HEK293 (cell line): Measurements from ENCODE around the gene KCTD15.
A peak's percentile ranks its signal among the peaks of the same experiment; 100 is the strongest.

ENCODE experiments used
- CTCF ChIA-PET: fragments of 350-600 bp; formaldehyde crosslinking; extraction: SDS; loops from one replicate; lab custom pipeline; 2021; ENCODE audit warnings: antibody characterized with exemption; lab: Yijun Ruan, JAX
- POLR2A ChIA-PET: fragments of 300-600 bp; formaldehyde crosslinking; extraction: SDS; loops from one replicate; lab custom pipeline; 2020; ENCODE audit warnings: antibody characterized with exemption, inconsistent platforms; lab: Yijun Ruan, JAX
- H3K27ac ChIP-seq: fragments of 200-500 bp; sonication (Bioruptor generic); 2 replicates; pipeline ENCODE4 v1.5.1; 2014; ENCODE audit warnings: low read depth, low read length, control low read depth, inconsistent platforms; ENCODE audit errors: extremely low read depth
- H3K36me3 ChIP-seq, 2 experiments: fragments of 200-500 bp in 1 of 2; sonication (Bioruptor generic) in 1 of 2; 1 replicate in 1 of 2; 2 replicates in 1 of 2; pipeline ENCODE4 v1.5.1; 2014 to 2017; ENCODE audit warnings: inconsistent platforms in 2 of 2, low read length in 2 of 2; ENCODE audit not compliant: control insufficient read depth in 2 of 2, insufficient read depth in 1 of 2
- H3K4me1 ChIP-seq: fragments of 200-500 bp; sonication (Bioruptor generic); 2 replicates; pipeline ENCODE4 v1.5.1; 2014; ENCODE audit warnings: mild to moderate bottlenecking, low read length, inconsistent platforms; ENCODE audit not compliant: control insufficient read depth, insufficient read depth
- H3K4me3 ChIP-seq: 2 replicates; pipeline ENCODE4 v1.5.1; 2011; ENCODE audit warnings: low read depth, mild to moderate bottlenecking, control low read depth, low read length, moderate library complexity
- H3K9me3 ChIP-seq: fragments of 200-500 bp; sonication (Bioruptor generic); 2 replicates; pipeline ENCODE4 v1.5.1; 2014; ENCODE audit warnings: low read depth, low read length, inconsistent platforms; ENCODE audit not compliant: control insufficient read depth, insufficient read depth
- KLF1 ChIP-seq: fragments of 450-650 bp; formaldehyde crosslinking; IDR thresholded peaks from 2 replicates; pipeline ENCODE4 v1.5.1; 2016; ENCODE audit warnings: missing biosample characterization, missing genetic modification characterization
- SALL2 ChIP-seq: fragments of 450-650 bp; formaldehyde crosslinking; IDR thresholded peaks from 2 replicates; pipeline ENCODE4 v1.5.0; 2017; ENCODE audit warnings: missing biosample characterization, mild to moderate bottlenecking, missing genetic modification characterization, borderline replicate concordance
- SP2 ChIP-seq: fragments of 450-650 bp; formaldehyde crosslinking; IDR thresholded peaks from 2 replicates; pipeline ENCODE4 v1.5.1; 2016; ENCODE audit warnings: missing biosample characterization, missing genetic modification characterization
- TCF7L2 ChIP-seq: IDR thresholded peaks from 2 replicates; pipeline ENCODE4 v1.6.1; 2011; ENCODE audit warnings: low read depth, mild to moderate bottlenecking, inconsistent platforms, low read length, moderate library complexity, borderline replicate concordance
- WT1 ChIP-seq: fragments of 450-650 bp; formaldehyde crosslinking; IDR thresholded peaks from 2 replicates; pipeline ENCODE4 v1.5.1; 2016; ENCODE audit warnings: missing biosample characterization, missing genetic modification characterization
- ZBTB48 ChIP-seq: fragments of 450-650 bp; formaldehyde crosslinking; IDR thresholded peaks from 2 replicates; pipeline ENCODE4 v1.5.1; 2016; ENCODE audit warnings: missing biosample characterization, missing genetic modification characterization
- ZFP37 ChIP-seq: fragments of 450-650 bp; formaldehyde crosslinking; IDR thresholded peaks from 2 replicates; pipeline ENCODE4 v1.5.1; 2016; ENCODE audit warnings: missing biosample characterization, missing genetic modification characterization
- ZNF157 ChIP-seq: fragments of 450-650 bp; formaldehyde crosslinking; IDR thresholded peaks from 2 replicates; pipeline ENCODE4 v1.5.1; 2016; ENCODE audit warnings: missing biosample characterization, missing genetic modification characterization
- ZNF16 ChIP-seq: fragments of 450-650 bp; formaldehyde crosslinking; IDR thresholded peaks from 2 replicates; pipeline ENCODE4 v1.5.1; 2016; ENCODE audit warnings: low read depth, missing biosample characterization, missing genetic modification characterization
- ZNF223 ChIP-seq: fragments of 450-650 bp; formaldehyde crosslinking; IDR thresholded peaks from 2 replicates; pipeline ENCODE4 v1.5.1; 2016; ENCODE audit warnings: missing biosample characterization, missing genetic modification characterization
- ZNF341 ChIP-seq: fragments of 450-650 bp; formaldehyde crosslinking; IDR thresholded peaks from 2 replicates; pipeline ENCODE4; 2016; ENCODE audit warnings: low read depth, missing biosample characterization, missing genetic modification characterization
- ZNF394 ChIP-seq: fragments of 450-650 bp; formaldehyde crosslinking; IDR thresholded peaks from 2 replicates; pipeline ENCODE4 v1.5.1; 2016; ENCODE audit warnings: missing biosample characterization, missing genetic modification characterization, mild to moderate bottlenecking, moderate library complexity, borderline replicate concordance
- ZNF433 ChIP-seq: fragments of 450-650 bp; formaldehyde crosslinking; IDR thresholded peaks from 2 replicates; pipeline ENCODE4 v1.5.1; 2016; ENCODE audit warnings: missing biosample characterization, missing genetic modification characterization, low read depth
- ZNF548 ChIP-seq: fragments of 450-650 bp; formaldehyde crosslinking; IDR thresholded peaks from 2 replicates; pipeline ENCODE4 v1.5.1; 2016; ENCODE audit warnings: missing biosample characterization, missing genetic modification characterization
- ZNF549 ChIP-seq: fragments of 450-650 bp; IDR thresholded peaks from 2 replicates; pipeline ENCODE4 v1.5.1; 2018; ENCODE audit warnings: missing biosample characterization, missing genetic modification characterization, mild to moderate bottlenecking, inconsistent platforms, moderate library complexity
- ZNF558 ChIP-seq: fragments of 450-650 bp; formaldehyde crosslinking; IDR thresholded peaks from 2 replicates; pipeline ENCODE4 v1.5.1; 2016; ENCODE audit warnings: missing biosample characterization, missing genetic modification characterization
- ZNF610 ChIP-seq: fragments of 450-650 bp; formaldehyde crosslinking; IDR thresholded peaks from 2 replicates; pipeline ENCODE4 v1.5.1; 2016; ENCODE audit warnings: missing biosample characterization, missing genetic modification characterization, borderline replicate concordance
- ZNF621 ChIP-seq: fragments of 450-650 bp; formaldehyde crosslinking; IDR thresholded peaks from 2 replicates; pipeline ENCODE4 v1.5.1; 2017; ENCODE audit warnings: missing biosample characterization, missing genetic modification characterization
- ZNF624 ChIP-seq: fragments of 450-650 bp; formaldehyde crosslinking; IDR thresholded peaks from 2 replicates; pipeline ENCODE4 v1.5.1; 2017; ENCODE audit warnings: missing biosample characterization, missing genetic modification characterization
- ZNF629 ChIP-seq: fragments of 450-650 bp; formaldehyde crosslinking; IDR thresholded peaks from 2 replicates; pipeline ENCODE4 v1.5.1; 2017; ENCODE audit warnings: missing biosample characterization, missing genetic modification characterization
- ZNF654 ChIP-seq: fragments of 450-650 bp; formaldehyde crosslinking; IDR thresholded peaks from 2 replicates; pipeline ENCODE4 v1.5.1; 2016; ENCODE audit warnings: low read depth, missing biosample characterization, missing genetic modification characterization
- ZNF658 ChIP-seq: fragments of 450-650 bp; formaldehyde crosslinking; IDR thresholded peaks from 2 replicates; pipeline ENCODE4; 2016; ENCODE audit warnings: missing biosample characterization, missing genetic modification characterization
- ZNF768 ChIP-seq: fragments of 450-650 bp; formaldehyde crosslinking; IDR thresholded peaks from 2 replicates; pipeline ENCODE4 v1.5.1; 2018; ENCODE audit warnings: missing biosample characterization, mild to moderate bottlenecking, missing genetic modification characterization
- ZSCAN16 ChIP-seq: fragments of 450-650 bp; formaldehyde crosslinking; IDR thresholded peaks from 2 replicates; pipeline ENCODE4 v1.5.1; 2016; ENCODE audit warnings: missing biosample characterization, missing genetic modification characterization
- TF ChIP-seq, protein P1 (sequence below): fragments of 450-650 bp; formaldehyde crosslinking; IDR thresholded peaks from 2 replicates; pipeline ENCODE4 v1.5.1; 2016; ENCODE audit warnings: missing biosample characterization, missing genetic modification characterization
- TF ChIP-seq, protein P2 (sequence below): fragments of 450-650 bp; formaldehyde crosslinking; IDR thresholded peaks from 2 replicates; pipeline ENCODE4 v1.5.1; 2017; ENCODE audit warnings: missing biosample characterization, missing genetic modification characterization
- TF ChIP-seq, protein P3 (sequence below): fragments of 450-650 bp; formaldehyde crosslinking; IDR thresholded peaks from 2 replicates; pipeline ENCODE4 v1.5.1; 2017; ENCODE audit warnings: missing biosample characterization, missing genetic modification characterization
- TF ChIP-seq, protein P4 (sequence below): fragments of 450-650 bp; formaldehyde crosslinking; IDR thresholded peaks from 2 replicates; pipeline ENCODE4 v1.5.1; 2016; ENCODE audit warnings: missing biosample characterization, missing genetic modification characterization
- TF ChIP-seq, protein P5 (sequence below): fragments of 450-650 bp; formaldehyde crosslinking; IDR thresholded peaks from 2 replicates; pipeline ENCODE4 v1.5.1; 2016; ENCODE audit warnings: missing biosample characterization, missing genetic modification characterization

The KCTD15 gene

DNA sequence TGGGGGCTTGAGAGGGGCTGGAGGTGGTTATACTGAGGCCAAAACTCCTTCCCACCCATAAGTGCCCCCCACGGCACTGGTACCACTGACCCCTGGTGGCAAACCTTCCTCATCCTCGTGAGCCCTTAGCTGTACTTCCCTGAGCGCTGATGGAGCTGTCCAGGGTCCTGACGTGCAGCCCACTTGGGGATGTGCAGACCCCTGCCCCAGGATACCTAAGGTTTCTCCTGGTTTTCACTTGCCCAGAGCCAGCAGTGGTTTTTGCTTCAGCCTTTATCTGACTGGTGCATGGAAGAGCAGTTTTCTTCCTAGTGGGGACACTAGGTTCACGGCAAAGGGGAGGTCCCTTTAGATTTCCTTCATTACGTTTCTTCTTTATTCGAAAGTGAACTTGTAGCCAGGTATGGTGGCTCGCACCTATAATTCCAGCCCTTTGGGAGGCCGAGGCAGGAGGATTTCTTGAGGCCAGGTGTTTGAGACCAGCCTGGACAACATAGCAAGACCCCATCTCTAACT lies 28.7 kb upstream of the KCTD15 start (continued):
- TF ChIP-seq, protein P1, sequence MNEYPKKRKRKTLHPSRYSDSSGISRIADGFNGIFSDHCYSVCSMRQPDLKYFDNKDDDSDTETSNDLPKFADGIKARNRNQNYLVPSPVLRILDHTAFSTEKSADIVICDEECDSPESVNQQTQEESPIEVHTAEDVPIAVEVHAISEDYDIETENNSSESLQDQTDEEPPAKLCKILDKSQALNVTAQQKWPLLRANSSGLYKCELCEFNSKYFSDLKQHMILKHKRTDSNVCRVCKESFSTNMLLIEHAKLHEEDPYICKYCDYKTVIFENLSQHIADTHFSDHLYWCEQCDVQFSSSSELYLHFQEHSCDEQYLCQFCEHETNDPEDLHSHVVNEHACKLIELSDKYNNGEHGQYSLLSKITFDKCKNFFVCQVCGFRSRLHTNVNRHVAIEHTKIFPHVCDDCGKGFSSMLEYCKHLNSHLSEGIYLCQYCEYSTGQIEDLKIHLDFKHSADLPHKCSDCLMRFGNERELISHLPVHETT (tag by site-specific recombination): no peak
- TF ChIP-seq, protein P2, sequence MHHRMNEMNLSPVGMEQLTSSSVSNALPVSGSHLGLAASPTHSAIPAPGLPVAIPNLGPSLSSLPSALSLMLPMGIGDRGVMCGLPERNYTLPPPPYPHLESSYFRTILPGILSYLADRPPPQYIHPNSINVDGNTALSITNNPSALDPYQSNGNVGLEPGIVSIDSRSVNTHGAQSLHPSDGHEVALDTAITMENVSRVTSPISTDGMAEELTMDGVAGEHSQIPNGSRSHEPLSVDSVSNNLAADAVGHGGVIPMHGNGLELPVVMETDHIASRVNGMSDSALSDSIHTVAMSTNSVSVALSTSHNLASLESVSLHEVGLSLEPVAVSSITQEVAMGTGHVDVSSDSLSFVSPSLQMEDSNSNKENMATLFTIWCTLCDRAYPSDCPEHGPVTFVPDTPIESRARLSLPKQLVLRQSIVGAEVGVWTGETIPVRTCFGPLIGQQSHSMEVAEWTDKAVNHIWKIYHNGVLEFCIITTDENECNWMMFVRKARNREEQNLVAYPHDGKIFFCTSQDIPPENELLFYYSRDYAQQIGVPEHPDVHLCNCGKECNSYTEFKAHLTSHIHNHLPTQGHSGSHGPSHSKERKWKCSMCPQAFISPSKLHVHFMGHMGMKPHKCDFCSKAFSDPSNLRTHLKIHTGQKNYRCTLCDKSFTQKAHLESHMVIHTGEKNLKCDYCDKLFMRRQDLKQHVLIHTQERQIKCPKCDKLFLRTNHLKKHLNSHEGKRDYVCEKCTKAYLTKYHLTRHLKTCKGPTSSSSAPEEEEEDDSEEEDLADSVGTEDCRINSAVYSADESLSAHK (tag by site-specific recombination): no peak
- TF ChIP-seq ZNF16: no peak
- no peak for TF ChIP-seq ZNF768 (tag by site-specific recombination)
- TF ChIP-seq, protein P3, sequence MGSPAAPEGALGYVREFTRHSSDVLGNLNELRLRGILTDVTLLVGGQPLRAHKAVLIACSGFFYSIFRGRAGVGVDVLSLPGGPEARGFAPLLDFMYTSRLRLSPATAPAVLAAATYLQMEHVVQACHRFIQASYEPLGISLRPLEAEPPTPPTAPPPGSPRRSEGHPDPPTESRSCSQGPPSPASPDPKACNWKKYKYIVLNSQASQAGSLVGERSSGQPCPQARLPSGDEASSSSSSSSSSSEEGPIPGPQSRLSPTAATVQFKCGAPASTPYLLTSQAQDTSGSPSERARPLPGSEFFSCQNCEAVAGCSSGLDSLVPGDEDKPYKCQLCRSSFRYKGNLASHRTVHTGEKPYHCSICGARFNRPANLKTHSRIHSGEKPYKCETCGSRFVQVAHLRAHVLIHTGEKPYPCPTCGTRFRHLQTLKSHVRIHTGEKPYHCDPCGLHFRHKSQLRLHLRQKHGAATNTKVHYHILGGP: no peak
- no peak for TF ChIP-seq ZNF157 (tag by site-specific recombination)
- no peak for TF ChIP-seq WT1 (tag by site-specific recombination)
- TF ChIP-seq ZNF658 (tag by site-specific recombination): no peak
- TF ChIP-seq ZNF654 (tag by site-specific recombination): peak; percentile 29
- no peak for TF ChIP-seq ZNF549 (tag by site-specific recombination)
- no peak for TF ChIP-seq ZNF629 (tag by site-specific recombination)
- TF ChIP-seq KLF1 (tag by site-specific recombination): no peak

DNA sequence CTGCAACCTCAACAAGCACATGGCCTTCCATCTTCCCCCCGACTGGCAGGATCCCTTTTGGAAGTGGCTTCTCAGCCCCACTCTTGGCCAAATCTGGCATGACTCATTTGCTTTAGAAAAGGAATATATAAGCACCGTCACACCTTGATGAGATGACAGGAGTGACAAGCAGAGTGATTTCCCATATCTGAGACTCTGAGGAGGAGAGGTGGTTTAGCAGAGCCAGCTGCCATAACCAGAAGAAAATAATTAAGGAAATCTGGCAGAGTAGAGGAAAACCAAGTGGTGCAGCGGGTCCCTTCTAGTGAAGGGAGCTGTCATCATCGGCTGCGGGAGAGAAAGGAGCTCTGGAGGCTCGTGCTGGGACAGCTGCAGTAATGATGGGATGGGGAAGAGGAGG lies 27.5 kb upstream of the KCTD15 start:
- CTCF ChIA-PET: interaction anchor here (1.0 to 9.1 kb wide), 13 partner anchors 9 to 532 kb away, joined by 3 to 272 read pairs (median 24); no protein-coding TSS in a partner anchor
- Histone ChIP-seq H3K9me3 (no peaks in the 10 kb centered on the region), H3K36me3 (peaks cover 0 to 7% of the 10 kb centered on the region in 2 experiments; a peak in 1 of 3 replicates), H3K27ac (no peak overlapping the region), H3K4me3 (no peak overlapping the region)
- POLR2A ChIA-PET: interaction anchor here (0.6 kb wide), 1 partner anchor 353 kb away, joined by 3 read pairs; no protein-coding TSS in a partner anchor
- TF ChIP-seq ZNF223 (tag by site-specific recombination) (no peak), ZNF624 (tag by site-specific recombination) (no peak), SALL2 (tag by site-specific recombination) (no peak), ZNF548 (tag by site-specific recombination) (no peak), ZBTB48 (tag by site-specific recombination) (no peak), ZNF16 (no peak), ZFP37 (tag by site-specific recombination) (no peak), SP2 (tag by site-specific recombination) (no peak), ZNF610 (tag by site-specific recombination) (no peak), ZNF558 (tag by site-specific recombination) (no peak), TCF7L2 (no peak), ZNF433 (tag by site-specific recombination) (no peak), ZNF394 (tag by site-specific recombination) (no peak), ZNF621 (tag by site-specific recombination) (no peak), ZNF341 (no peak), ZSCAN16 (tag by site-specific recombination) (no peak)
- TF ChIP-seq, protein P4, sequence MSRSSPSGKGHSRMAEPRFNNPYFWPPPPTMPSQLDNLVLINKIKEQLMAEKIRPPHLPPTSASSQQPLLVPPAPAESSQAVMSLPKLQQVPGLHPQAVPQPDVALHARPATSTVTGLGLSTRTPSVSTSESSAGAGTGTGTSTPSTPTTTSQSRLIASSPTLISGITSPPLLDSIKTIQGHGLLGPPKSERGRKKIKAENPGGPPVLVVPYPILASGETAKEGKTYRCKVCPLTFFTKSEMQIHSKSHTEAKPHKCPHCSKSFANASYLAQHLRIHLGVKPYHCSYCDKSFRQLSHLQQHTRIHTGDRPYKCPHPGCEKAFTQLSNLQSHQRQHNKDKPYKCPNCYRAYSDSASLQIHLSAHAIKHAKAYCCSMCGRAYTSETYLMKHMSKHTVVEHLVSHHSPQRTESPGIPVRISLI (tag by site-specific recombination): no peak
- TF ChIP-seq, protein P5, sequence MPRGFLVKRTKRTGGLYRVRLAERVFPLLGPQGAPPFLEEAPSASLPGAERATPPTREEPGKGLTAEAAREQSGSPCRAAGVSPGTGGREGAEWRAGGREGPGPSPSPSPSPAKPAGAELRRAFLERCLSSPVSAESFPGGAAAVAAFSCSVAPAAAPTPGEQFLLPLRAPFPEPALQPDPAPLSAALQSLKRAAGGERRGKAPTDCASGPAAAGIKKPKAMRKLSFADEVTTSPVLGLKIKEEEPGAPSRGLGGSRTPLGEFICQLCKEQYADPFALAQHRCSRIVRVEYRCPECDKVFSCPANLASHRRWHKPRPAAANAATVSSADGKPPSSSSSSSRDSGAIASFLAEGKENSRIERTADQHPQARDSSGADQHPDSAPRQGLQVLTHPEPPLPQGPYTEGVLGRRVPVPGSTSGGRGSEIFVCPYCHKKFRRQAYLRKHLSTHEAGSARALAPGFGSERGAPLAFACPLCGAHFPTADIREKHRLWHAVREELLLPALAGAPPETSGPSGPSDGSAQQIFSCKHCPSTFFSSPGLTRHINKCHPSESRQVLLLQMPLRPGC (tag by site-specific recombination): no peak
- TF ChIP-seq, all 188 proteins: peak for 0
- H3K4me1 ChIP-seq: no peaks in the 10 kb centered on the region
